Suprapubic skin (tissue), 3 donors: ENCODE measurements around the gene MYADML2.

Experiments
- EP300 ChIP-seq: sonication (generic); formaldehyde crosslinking; IDR thresholded peaks from one replicate; pipeline ENCODE4 v1.6.1; 2017; ENCODE audit warnings: antibody characterized with exemption
- POLR2A ChIP-seq, 2 donors: fragments of 450-650 bp; IDR thresholded peaks; one replicate each; pipeline ENCODE4 v1.6.1; 2017; ENCODE audit warnings: antibody characterized with exemption in 2 of 2, mild to moderate bottlenecking in 2 of 2, moderate library complexity in 2 of 2
- TF ChIP-seq, protein P1 (sequence below), 2 donors: fragments of 200-600 bp in 1 of 2; fragments of 450-650 bp in 1 of 2; sonication (generic) in 1 of 2; IDR thresholded peaks; one replicate each; pipeline ENCODE4 v1.5.1; 2016 to 2019; ENCODE audit warnings: antibody characterized with exemption in 2 of 2, mild to moderate bottlenecking in 1 of 2, moderate library complexity in 1 of 2

DNA sequence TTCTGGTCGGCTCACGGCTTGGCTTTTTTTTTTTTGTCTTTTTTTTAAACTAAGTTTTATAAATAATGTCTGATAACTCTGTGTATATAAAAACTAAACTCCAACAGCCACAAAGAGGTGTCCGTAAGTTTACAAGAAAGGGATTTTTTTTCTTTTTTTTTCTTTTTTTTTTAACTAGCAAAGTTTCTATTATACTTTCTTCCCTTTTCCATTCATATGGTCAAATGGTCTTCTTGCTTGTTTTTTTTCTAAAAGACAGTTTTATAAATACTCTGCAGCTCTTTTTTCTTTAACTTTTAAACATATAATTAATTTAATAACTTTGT is 25.5 kb downstream of the MYADML2 start:
- TF ChIP-seq, protein P1, sequence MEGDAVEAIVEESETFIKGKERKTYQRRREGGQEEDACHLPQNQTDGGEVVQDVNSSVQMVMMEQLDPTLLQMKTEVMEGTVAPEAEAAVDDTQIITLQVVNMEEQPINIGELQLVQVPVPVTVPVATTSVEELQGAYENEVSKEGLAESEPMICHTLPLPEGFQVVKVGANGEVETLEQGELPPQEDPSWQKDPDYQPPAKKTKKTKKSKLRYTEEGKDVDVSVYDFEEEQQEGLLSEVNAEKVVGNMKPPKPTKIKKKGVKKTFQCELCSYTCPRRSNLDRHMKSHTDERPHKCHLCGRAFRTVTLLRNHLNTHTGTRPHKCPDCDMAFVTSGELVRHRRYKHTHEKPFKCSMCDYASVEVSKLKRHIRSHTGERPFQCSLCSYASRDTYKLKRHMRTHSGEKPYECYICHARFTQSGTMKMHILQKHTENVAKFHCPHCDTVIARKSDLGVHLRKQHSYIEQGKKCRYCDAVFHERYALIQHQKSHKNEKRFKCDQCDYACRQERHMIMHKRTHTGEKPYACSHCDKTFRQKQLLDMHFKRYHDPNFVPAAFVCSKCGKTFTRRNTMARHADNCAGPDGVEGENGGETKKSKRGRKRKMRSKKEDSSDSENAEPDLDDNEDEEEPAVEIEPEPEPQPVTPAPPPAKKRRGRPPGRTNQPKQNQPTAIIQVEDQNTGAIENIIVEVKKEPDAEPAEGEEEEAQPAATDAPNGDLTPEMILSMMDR (IDR thresholded peaks at IDR 0.05) = no peak
- TF ChIP-seq POLR2A (IDR thresholded peaks at IDR 0.05) (no peak), EP300 (no peak)
